ENCODE results near the gene CKB. TPM values are rescaled to one million over a fixed set of nuclear protein-coding genes. Genes with fewer than 3 reads are reported as not detected.

The CKB gene
- total RNA-seq, 1 donor: 6.4 TPM

- no peaks in the 10 kb centered on the region for H3K9me3 ChIP-seq (ENCODE audit: low read depth, low read length)
- no peaks in the 10 kb centered on the region for H3K27me3 ChIP-seq (ENCODE audit: insufficient read depth, low read length)
- H3K4me1 ChIP-seq (ENCODE audit: insufficient read depth, low read length): no peaks in the 10 kb centered on the region
- H3K4me3 ChIP-seq (ENCODE audit: low read length): no peak overlapping the region
These were observed 19.3 kb downstream of the CKB start for GRCh38 chr14:103503296-103503695.

DNA sequence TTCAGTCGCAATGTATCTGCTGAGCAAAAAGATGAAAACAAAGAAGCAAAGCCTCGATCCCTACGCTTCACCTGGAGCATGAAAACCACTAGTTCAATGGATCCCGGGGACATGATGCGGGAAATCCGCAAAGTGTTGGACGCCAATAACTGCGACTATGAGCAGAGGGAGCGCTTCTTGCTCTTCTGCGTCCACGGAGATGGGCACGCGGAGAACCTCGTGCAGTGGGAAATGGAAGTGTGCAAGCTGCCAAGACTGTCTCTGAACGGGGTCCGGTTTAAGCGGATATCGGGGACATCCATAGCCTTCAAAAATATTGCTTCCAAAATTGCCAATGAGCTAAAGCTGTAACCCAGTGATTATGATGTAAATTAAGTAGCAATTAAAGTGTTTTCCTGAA is 19.8 kb downstream of the CKB start:
- Histone ChIP-seq H3K9me3 (ENCODE audit: low read depth, low read length) (no peaks in the 10 kb centered on the region), H3K4me1 (ENCODE audit: insufficient read depth, low read length) (no peaks in the 10 kb centered on the region), H3K4me3 (ENCODE audit: low read length) (no peak overlapping the region), H3K27me3 (ENCODE audit: insufficient read depth, low read length) (no peaks in the 10 kb centered on the region)

DNA sequence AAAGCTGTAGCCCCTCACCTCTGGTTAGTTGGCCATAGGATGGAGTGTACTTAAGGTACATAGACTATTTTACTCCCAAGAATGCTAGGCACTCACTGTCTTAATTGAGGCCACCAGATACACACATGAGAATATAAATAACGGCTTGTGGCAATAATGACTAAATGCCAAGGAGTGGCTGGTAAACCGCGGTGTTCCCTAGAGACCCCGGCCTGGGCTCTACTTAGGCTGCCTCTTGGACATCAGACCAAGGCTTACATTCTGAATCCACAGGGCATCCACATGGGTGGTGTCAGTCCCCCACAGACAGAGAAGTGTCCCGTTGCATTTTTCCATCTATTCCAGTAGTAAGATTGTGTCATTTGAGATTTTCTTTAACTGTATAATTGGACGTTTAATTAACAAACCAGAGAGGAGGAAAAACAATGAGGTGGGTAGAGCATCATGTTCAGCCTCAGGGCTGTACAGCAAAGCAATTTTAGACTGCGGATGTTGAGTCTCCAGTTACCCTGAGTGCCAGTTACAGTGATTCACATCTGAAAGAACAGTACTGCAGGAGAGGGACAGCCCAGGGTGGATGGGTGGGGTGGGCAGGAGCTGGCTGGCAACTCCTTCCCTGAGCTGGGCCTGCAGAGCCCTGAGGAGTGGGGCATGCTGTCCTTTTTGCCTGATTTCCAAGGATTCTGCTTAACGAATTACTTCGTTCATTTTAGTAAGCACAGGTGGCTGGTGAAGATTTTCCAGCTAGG is 20.5 kb downstream of the CKB start:
- no peak overlapping the region for H3K4me3 ChIP-seq (ENCODE audit: low read length)
- H3K27me3 ChIP-seq (ENCODE audit: insufficient read depth, low read length): no peaks in the 10 kb centered on the region
- no peaks in the 10 kb centered on the region for H3K4me1 ChIP-seq (ENCODE audit: insufficient read depth, low read length)
- H3K9me3 ChIP-seq (ENCODE audit: low read depth, low read length): no peaks in the 10 kb centered on the region

GRCh38 chr14:103501041-103501870 is 21.4 kb downstream of the CKB start:
- Histone ChIP-seq H3K4me3 (ENCODE audit: low read length) (no peak overlapping the region), H3K27me3 (ENCODE audit: insufficient read depth, low read length) (no peaks in the 10 kb centered on the region), H3K9me3 (ENCODE audit: low read depth, low read length) (no peaks in the 10 kb centered on the region), H3K4me1 (ENCODE audit: insufficient read depth, low read length) (no peaks in the 10 kb centered on the region)

DNA sequence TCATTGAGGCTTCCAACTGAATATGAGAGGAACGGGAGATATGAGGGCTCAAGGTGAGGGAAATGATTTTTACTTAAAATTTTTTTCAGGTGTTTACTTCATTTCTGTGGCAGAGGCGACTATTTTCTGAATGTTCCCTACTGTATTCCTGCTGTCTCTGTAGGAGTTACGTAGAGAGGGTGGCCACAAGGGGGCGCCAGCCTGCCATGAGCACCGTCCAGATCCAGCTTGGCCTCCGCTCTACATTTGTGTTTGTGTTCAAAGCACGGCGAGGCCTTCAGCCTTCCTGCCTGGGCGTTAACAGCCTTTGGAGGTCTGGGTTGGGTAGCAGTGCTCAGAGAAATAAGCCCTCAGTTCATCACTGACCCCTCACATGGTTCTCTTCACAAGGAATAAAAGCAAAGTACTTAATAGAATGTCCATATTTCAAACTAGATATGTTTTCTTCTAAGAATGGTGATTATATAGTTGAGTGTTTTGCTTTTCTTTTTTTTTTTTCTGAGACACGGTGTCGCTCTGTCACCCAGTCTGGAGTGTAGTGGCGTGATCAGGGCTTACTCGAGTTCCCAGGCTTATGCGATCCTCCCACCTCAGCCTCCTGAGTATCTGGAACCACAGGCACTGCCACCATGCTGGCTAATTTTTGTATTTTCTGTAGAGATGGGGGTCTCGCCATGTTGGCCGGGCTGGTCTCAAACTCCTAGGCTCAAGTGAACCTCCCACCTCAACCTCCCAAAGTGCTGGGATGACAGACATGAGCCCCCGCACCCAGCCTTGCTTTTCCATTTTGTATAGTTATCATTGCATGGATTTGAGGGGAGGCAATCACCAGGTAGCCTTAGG is 22.3 kb downstream of the CKB start:
- Histone ChIP-seq H3K27me3 (ENCODE audit: insufficient read depth, low read length) (no peaks in the 10 kb centered on the region), H3K4me3 (ENCODE audit: low read length) (no peak overlapping the region), H3K9me3 (ENCODE audit: low read depth, low read length) (no peaks in the 10 kb centered on the region), H3K4me1 (ENCODE audit: insufficient read depth, low read length) (no peaks in the 10 kb centered on the region)

GRCh38 chr14:103499709-103500108 is 22.9 kb downstream of the CKB start:
- Histone ChIP-seq H3K9me3 (ENCODE audit: low read depth, low read length) (no peaks in the 10 kb centered on the region), H3K4me3 (ENCODE audit: low read length) (no peak overlapping the region), H3K27me3 (ENCODE audit: insufficient read depth, low read length) (no peaks in the 10 kb centered on the region), H3K4me1 (ENCODE audit: insufficient read depth, low read length) (no peaks in the 10 kb centered on the region)

GRCh38 chr14:103496776-103497175 is 25.9 kb downstream of the CKB start:
- H3K27me3 ChIP-seq (ENCODE audit: insufficient read depth, low read length): no peaks in the 10 kb centered on the region
- H3K4me1 ChIP-seq (ENCODE audit: insufficient read depth, low read length): no peaks in the 10 kb centered on the region
- H3K4me3 ChIP-seq (ENCODE audit: low read length): no peak overlapping the region
- no peaks in the 10 kb centered on the region for H3K9me3 ChIP-seq (ENCODE audit: low read depth, low read length)

DNA sequence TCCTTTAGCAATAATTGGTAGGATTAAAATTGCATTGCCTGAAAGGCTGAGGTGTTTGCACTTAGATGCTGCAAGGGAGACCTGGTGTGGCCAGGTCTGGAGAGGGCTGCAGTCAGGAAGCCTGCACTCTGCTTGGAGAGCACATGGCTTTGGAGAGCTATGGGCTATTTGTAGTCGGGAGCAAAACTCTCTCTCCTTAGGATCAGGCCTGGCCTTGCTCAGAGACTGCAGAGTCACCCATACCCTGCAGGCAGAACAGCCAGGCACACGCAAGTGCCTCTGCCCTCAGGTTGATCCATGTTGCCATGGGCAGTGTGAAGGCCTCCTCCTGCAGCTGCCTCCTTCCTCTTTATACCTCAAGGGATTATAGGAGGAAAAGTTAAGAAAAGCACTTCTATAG is 26.8 kb downstream of the CKB start:
- Histone ChIP-seq H3K4me3 (ENCODE audit: low read length) (no peak overlapping the region), H3K9me3 (ENCODE audit: low read depth, low read length) (no peaks in the 10 kb centered on the region), H3K4me1 (ENCODE audit: insufficient read depth, low read length) (no peaks in the 10 kb centered on the region), H3K27me3 (ENCODE audit: insufficient read depth, low read length) (no peaks in the 10 kb centered on the region)

GRCh38 chr14:103492156-103492925 is 30.3 kb downstream of the CKB start:
- H3K9me3 ChIP-seq (ENCODE audit: low read depth, low read length): no peaks in the 10 kb centered on the region
- no peaks in the 10 kb centered on the region for H3K27me3 ChIP-seq (ENCODE audit: insufficient read depth, low read length)
- H3K4me1 ChIP-seq (ENCODE audit: insufficient read depth, low read length): no peaks in the 10 kb centered on the region
- no peak overlapping the region for H3K4me3 ChIP-seq (ENCODE audit: low read length)

- H3K4me1 ChIP-seq (ENCODE audit: insufficient read depth, low read length): no peaks in the 10 kb centered on the region
- H3K27me3 ChIP-seq (ENCODE audit: insufficient read depth, low read length): no peaks in the 10 kb centered on the region
- H3K9me3 ChIP-seq (ENCODE audit: low read depth, low read length): no peaks in the 10 kb centered on the region
- no peak overlapping the region for H3K4me3 ChIP-seq (ENCODE audit: low read length)
These were observed 30.9 kb downstream of the CKB start for GRCh38 chr14:103491691-103492090.

DNA sequence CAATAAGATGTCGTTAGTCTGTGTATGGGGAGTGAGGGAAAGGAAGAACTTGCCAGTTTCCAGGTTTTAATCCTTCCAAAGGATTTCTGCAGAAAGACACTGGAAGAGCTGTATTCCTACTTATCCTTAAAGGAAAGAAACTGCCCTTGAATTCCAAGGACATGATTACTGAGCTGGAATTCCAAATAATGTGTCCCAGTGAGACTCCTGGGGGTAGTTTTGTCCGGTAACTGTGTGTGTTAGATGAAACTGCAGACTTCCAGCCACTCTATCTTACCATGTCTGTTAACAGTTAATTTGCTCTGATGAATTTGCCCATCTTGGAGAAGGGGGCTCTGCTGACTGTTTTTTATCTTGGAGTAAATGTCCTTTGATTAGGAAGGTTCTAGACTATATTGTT is 33.0 kb downstream of the CKB start:
- Histone ChIP-seq H3K27me3 (ENCODE audit: insufficient read depth, low read length) (no peaks in the 10 kb centered on the region), H3K9me3 (ENCODE audit: low read depth, low read length) (no peaks in the 10 kb centered on the region), H3K4me1 (ENCODE audit: insufficient read depth, low read length) (no peaks in the 10 kb centered on the region), H3K4me3 (ENCODE audit: low read length) (no peak overlapping the region)

DNA sequence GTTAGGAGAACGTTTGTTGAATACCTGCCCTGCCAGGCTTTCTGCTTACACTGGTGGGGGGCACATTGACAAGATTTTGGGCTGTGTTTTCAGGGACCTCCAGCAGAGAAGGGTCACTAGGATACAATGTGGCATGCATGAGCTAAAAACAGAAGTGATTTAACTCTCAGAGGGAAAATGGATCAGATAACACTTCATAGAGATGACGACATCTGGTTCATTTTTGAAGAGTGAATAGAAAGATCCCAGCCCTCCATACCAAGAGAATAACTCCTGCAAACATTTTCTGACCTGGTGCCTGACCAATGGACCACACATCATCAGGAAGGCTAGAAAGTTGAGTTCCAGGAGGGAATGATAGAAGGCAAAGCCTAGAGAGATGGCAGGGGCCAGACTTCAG is 33.7 kb downstream of the CKB start:
- H3K9me3 ChIP-seq (ENCODE audit: low read depth, low read length): no peaks in the 10 kb centered on the region
- H3K4me3 ChIP-seq (ENCODE audit: low read length): no peak overlapping the region
- H3K4me1 ChIP-seq (ENCODE audit: insufficient read depth, low read length): no peaks in the 10 kb centered on the region
- no peaks in the 10 kb centered on the region for H3K27me3 ChIP-seq (ENCODE audit: insufficient read depth, low read length)

GRCh38 chr14:103488071-103488470 is 34.6 kb downstream of the CKB start:
- H3K4me3 ChIP-seq (ENCODE audit: low read length): no peak overlapping the region
- H3K27me3 ChIP-seq (ENCODE audit: insufficient read depth, low read length): no peaks in the 10 kb centered on the region
- H3K4me1 ChIP-seq (ENCODE audit: insufficient read depth, low read length): no peaks in the 10 kb centered on the region
- H3K9me3 ChIP-seq (ENCODE audit: low read depth, low read length): no peaks in the 10 kb centered on the region

DNA sequence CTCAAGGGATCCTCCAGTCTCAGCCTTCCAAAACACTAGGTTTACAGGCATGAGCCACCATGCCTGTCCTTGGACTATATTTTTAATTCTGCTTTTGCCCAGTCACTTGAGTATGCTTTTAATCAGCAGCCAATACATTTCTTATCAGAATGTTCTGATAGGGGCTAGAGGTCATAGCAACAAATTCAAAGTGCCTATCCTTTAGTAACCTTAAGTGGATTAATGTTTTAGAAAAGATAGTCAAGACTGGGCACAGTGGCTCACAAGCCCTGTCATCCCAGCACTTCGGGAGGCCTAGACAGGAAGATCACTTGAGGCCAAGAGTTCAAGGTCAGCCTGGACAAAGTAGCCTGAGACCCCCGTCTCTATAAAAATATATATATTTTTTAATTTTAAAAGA is 37.1 kb downstream of the CKB start:
- no peaks in the 10 kb centered on the region for H3K9me3 ChIP-seq (ENCODE audit: low read depth, low read length)
- H3K27me3 ChIP-seq (ENCODE audit: insufficient read depth, low read length): no peaks in the 10 kb centered on the region
- no peak overlapping the region for H3K4me3 ChIP-seq (ENCODE audit: low read length)
- peaks cover 5% of the 10 kb centered on the region for H3K4me1 ChIP-seq (ENCODE audit: insufficient read depth, low read length)

Data from mononuclear cell (primary cell).